SU-DHL-6 (cell line): Measurements from ENCODE around the gene ZWINT.

ENCODE experiments used
- H2AFZ ChIP-seq: fragments of 200-600 bp; sonication (generic); 2 replicates; pipeline ENCODE4 v1.6.1; 2014; ENCODE audit warnings: low read depth, mild to moderate bottlenecking, moderate library complexity, mixed read lengths, antibody characterized with exemption, low read length; ENCODE audit not compliant: severe bottlenecking
- H3F3A ChIP-seq: fragments of 200-600 bp; shearing (Covaris generic); 2 replicates; pipeline ENCODE4 v1.6.0; 2016; ENCODE audit warnings: antibody characterized with exemption, mild to moderate bottlenecking; ENCODE audit not compliant: insufficient read depth
- H3K27ac ChIP-seq: fragments of 200-600 bp; sonication (generic); 2 replicates; pipeline ENCODE4 v1.5.1; 2016; ENCODE audit warnings: low read depth, mild to moderate bottlenecking, low read length, moderate library complexity, mixed read lengths
- H3K27me3 ChIP-seq: fragments of 200-600 bp; sonication (generic), shearing (Covaris generic); 2 replicates; pipeline ENCODE4 v1.6.0; 2014; ENCODE audit warnings: mild to moderate bottlenecking, low read length
- H3K36me3 ChIP-seq: fragments of 200-600 bp; sonication (generic); 2 replicates; pipeline ENCODE4 v1.6.1; 2014; ENCODE audit warnings: mild to moderate bottlenecking, low read length, mixed read lengths
- H3K4me2 ChIP-seq: fragments of 300-600, 200-600 bp; shearing (Covaris generic), sonication (generic); 2 replicates; pipeline ENCODE4 v1.6.0; 2014; ENCODE audit warnings: low read length, low read depth, mild to moderate bottlenecking; ENCODE audit not compliant: poor library complexity, severe bottlenecking
- H3K4me3 ChIP-seq: fragments of 200-600 bp; sonication (generic); 2 replicates; pipeline ENCODE4 v1.5.1; 2014; ENCODE audit warnings: antibody characterized with exemption, low read length, mild to moderate bottlenecking, mixed read lengths; ENCODE audit not compliant: insufficient read depth, poor library complexity, severe bottlenecking
- H3K79me2 ChIP-seq: fragments of 200-600 bp; sonication (generic); 2 replicates; pipeline ENCODE4 v1.6.1; 2014; ENCODE audit warnings: mild to moderate bottlenecking, low read length, moderate library complexity; ENCODE audit not compliant: insufficient read depth
- H3K9ac ChIP-seq: fragments of 200-600 bp; sonication (generic); 2 replicates; pipeline ENCODE4 v1.7.0; 2014; ENCODE audit warnings: mild to moderate bottlenecking, low read length
- H3K9me2 ChIP-seq: fragments of 200-600 bp; sonication (generic); replicated peaks from 2 replicates; pipeline ENCODE4 v1.6.1; 2014; ENCODE audit warnings: low read length; ENCODE audit not compliant: insufficient read depth
- H3K9me3 ChIP-seq: fragments of 200-600 bp; sonication (generic); 2 replicates; pipeline ENCODE4 v1.6.1; 2014; ENCODE audit warnings: low read length, mixed read lengths; ENCODE audit not compliant: insufficient read depth
- H4K20me1 ChIP-seq: fragments of 200-600 bp; sonication (generic); 2 replicates; pipeline ENCODE4 v1.6.1; 2014; ENCODE audit warnings: low read depth, mild to moderate bottlenecking, antibody characterized with exemption, low read length, moderate library complexity, mixed read lengths
- EZH2phosphoT487 ChIP-seq: fragments of 200-600 bp; sonication (generic), shearing (Covaris generic); conservative IDR thresholded peaks from 2 replicates; pipeline ENCODE4 v1.6.1; 2018; ENCODE audit warnings: mild to moderate bottlenecking, antibody characterized with exemption, low read length, moderate library complexity, mixed read lengths

ZWINT gene

GRCh38 chr10:56316603-56317002, 44.5 kb downstream of the ZWINT start:
- no peak overlapping the region for H3K27ac ChIP-seq
- H4K20me1 ChIP-seq: no peaks in the 10 kb centered on the region
- no peaks in the 10 kb centered on the region for H3K79me2 ChIP-seq
- H3K27me3 ChIP-seq: no peaks in the 10 kb centered on the region
- no peaks in the 10 kb centered on the region for H3F3A ChIP-seq
- no peak for TF ChIP-seq EZH2phosphoT487
- H3K9ac ChIP-seq: no peak overlapping the region
- H2AFZ ChIP-seq: no peak overlapping the region
- no peaks in the 10 kb centered on the region for H3K9me2 ChIP-seq
- no peaks in the 10 kb centered on the region for H3K36me3 ChIP-seq
- H3K9me3 ChIP-seq: no peaks in the 10 kb centered on the region
- no peak overlapping the region for H3K4me2 ChIP-seq
- H3K4me3 ChIP-seq: no peak overlapping the region
